Activated naive CD4-positive, alpha-beta T cell treated with anti-CD3 and anti-CD28 coated beads, Interleukin-2, amount 10 ng/mL, durations not matched to agents 7 days and 5 days (primary cell): ENCODE results near the gene CERS6.

Source experiments
- CTCF ChIA-PET: fragments of 350-600 bp; sonication (Branson Sonifier 250); formaldehyde crosslinking; loops from one replicate; lab custom pipeline; 2021; ENCODE audit warnings: antibody characterized with exemption; lab: Charles Lee
- DNase-seq: peaks from one replicate; pipeline ENCODE4 v3.0.0-alpha.2; 2020
- H3K27ac Mint-ChIP-seq: one replicate; pipeline ENCODE4 v1.8.0; 2021; ENCODE audit warnings: mild to moderate bottlenecking, moderate library complexity, mixed read lengths
- H3K27me3 Mint-ChIP-seq: one replicate; pipeline ENCODE4 v1.8.0; 2021; ENCODE audit warnings: mild to moderate bottlenecking, mixed read lengths
- H3K36me3 Mint-ChIP-seq: one replicate; pipeline ENCODE4 v1.8.0; 2021; ENCODE audit warnings: mixed read lengths
- H3K4me1 Mint-ChIP-seq: one replicate; pipeline ENCODE4 v1.8.0; 2021; ENCODE audit warnings: mixed read lengths
- H3K4me3 Mint-ChIP-seq: one replicate; pipeline ENCODE4 v1.8.0; 2021; ENCODE audit warnings: mild to moderate bottlenecking, moderate library complexity, mixed read lengths
- H3K9me3 Mint-ChIP-seq: one replicate; pipeline ENCODE4 v1.8.0; 2021; ENCODE audit warnings: mixed read lengths

The CERS6 gene

GRCh38 chr2:168726375-168726774 is 270.3 kb downstream of the CERS6 start:
- H3K27me3 Mint-ChIP-seq = no peaks in the 10 kb centered on the region
- no peak overlapping the region for H3K4me3 Mint-ChIP-seq
- CTCF ChIA-PET = no interaction called here
- H3K36me3 Mint-ChIP-seq = peaks cover 5% of the 10 kb centered on the region
- no peaks in the 10 kb centered on the region for H3K4me1 Mint-ChIP-seq
- no peak for DNase-seq
- H3K9me3 Mint-ChIP-seq = no peaks in the 10 kb centered on the region
- H3K27ac Mint-ChIP-seq = no peak overlapping the region

DNA sequence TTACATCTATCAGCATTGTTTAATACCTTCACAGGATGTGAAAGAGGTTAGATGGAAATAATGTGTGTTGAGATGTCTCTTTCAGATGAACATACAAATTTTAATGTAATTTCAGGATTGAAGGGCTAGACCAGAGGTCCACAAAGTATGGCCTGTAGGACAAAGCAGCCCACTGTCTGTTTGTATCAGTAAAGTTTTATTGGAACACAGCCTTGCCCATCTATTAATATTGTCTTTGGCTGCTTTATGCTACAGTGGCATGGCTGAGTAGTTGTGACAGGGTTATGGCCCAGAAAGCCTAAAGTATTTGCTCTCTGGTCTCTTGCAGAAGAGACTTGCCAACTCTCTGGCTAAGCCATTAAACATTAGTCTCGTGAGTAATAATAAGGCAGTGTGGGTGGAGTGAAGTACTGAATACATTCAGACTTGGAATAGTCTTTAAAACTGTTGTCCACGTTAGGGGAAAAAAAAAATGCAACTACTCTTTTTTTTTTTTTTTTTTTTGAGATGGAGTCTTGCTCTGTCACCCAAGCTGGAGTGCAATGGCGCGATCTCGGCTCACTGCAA is 271.9 kb downstream of the CERS6 start:
- no peak overlapping the region for H3K27ac Mint-ChIP-seq
- CTCF ChIA-PET = no interaction called here

GRCh38 chr2:168729455-168729854 is 273.4 kb downstream of the CERS6 start:
- no peak for DNase-seq
- Mint-ChIP-seq H3K9me3 (no peaks in the 10 kb centered on the region), H3K4me1 (no peaks in the 10 kb centered on the region), H3K27me3 (no peaks in the 10 kb centered on the region), H3K36me3 (peaks cover 2% of the 10 kb centered on the region), H3K4me3 (no peak overlapping the region), H3K27ac (no peak overlapping the region)
- CTCF ChIA-PET = no interaction called here

More for the DNA sequence above, 271.9 kb downstream of the CERS6 start:
- H3K9me3 Mint-ChIP-seq = no peaks in the 10 kb centered on the region
- no peak overlapping the region for H3K4me3 Mint-ChIP-seq
- no peak for DNase-seq
- peaks cover 5% of the 10 kb centered on the region for H3K36me3 Mint-ChIP-seq
- no peaks in the 10 kb centered on the region for H3K4me1 Mint-ChIP-seq
- no peaks in the 10 kb centered on the region for H3K27me3 Mint-ChIP-seq

GRCh38 chr2:168730344-168730743 is 274.3 kb downstream of the CERS6 start:
- Mint-ChIP-seq H3K27ac (no peak overlapping the region), H3K4me1 (no peaks in the 10 kb centered on the region), H3K27me3 (no peaks in the 10 kb centered on the region), H3K9me3 (no peaks in the 10 kb centered on the region), H3K4me3 (no peak overlapping the region), H3K36me3 (peaks cover 2% of the 10 kb centered on the region)
- CTCF ChIA-PET = no interaction called here
- DNase-seq = no peak

- Mint-ChIP-seq H3K27me3 (no peaks in the 10 kb centered on the region), H3K36me3 (peaks cover 2% of the 10 kb centered on the region), H3K4me3 (no peak overlapping the region), H3K27ac (no peak overlapping the region), H3K4me1 (no peaks in the 10 kb centered on the region), H3K9me3 (no peaks in the 10 kb centered on the region)
- DNase-seq = no peak
- CTCF ChIA-PET = no interaction called here
Observed at GRCh38 chr2:168731002-168731401, 274.9 kb downstream of the CERS6 start.

GRCh38 chr2:168731616-168732015 is 275.5 kb downstream of the CERS6 start:
- H3K4me1 Mint-ChIP-seq = no peaks in the 10 kb centered on the region
- no peaks in the 10 kb centered on the region for H3K27me3 Mint-ChIP-seq
- DNase-seq = no peak
- H3K36me3 Mint-ChIP-seq = peaks cover 2% of the 10 kb centered on the region
- H3K27ac Mint-ChIP-seq = no peak overlapping the region
- no peak overlapping the region for H3K4me3 Mint-ChIP-seq
- CTCF ChIA-PET = no interaction called here
- H3K9me3 Mint-ChIP-seq = no peaks in the 10 kb centered on the region

- Mint-ChIP-seq H3K27ac (no peak overlapping the region), H3K4me3 (no peak overlapping the region), H3K9me3 (no peaks in the 10 kb centered on the region), H3K36me3 (peaks cover 2% of the 10 kb centered on the region), H3K4me1 (no peaks in the 10 kb centered on the region), H3K27me3 (no peaks in the 10 kb centered on the region)
- DNase-seq = no peak
- CTCF ChIA-PET = no interaction called here
Observed at GRCh38 chr2:168732100-168732499, 276.0 kb downstream of the CERS6 start.

GRCh38 chr2:168732506-168732905 is 276.4 kb downstream of the CERS6 start:
- H3K27me3 Mint-ChIP-seq = no peaks in the 10 kb centered on the region
- peaks cover 2% of the 10 kb centered on the region for H3K36me3 Mint-ChIP-seq
- no peak for DNase-seq
- CTCF ChIA-PET = no interaction called here
- H3K4me1 Mint-ChIP-seq = no peaks in the 10 kb centered on the region
- no peak overlapping the region for H3K27ac Mint-ChIP-seq
- H3K4me3 Mint-ChIP-seq = no peak overlapping the region
- H3K9me3 Mint-ChIP-seq = no peaks in the 10 kb centered on the region

- no peaks in the 10 kb centered on the region for H3K36me3 Mint-ChIP-seq
- DNase-seq = no peak
- no peaks in the 10 kb centered on the region for H3K9me3 Mint-ChIP-seq
- no peak overlapping the region for H3K27ac Mint-ChIP-seq
- H3K4me1 Mint-ChIP-seq = peaks cover 6% of the 10 kb centered on the region
- CTCF ChIA-PET = no interaction called here
- H3K27me3 Mint-ChIP-seq = no peaks in the 10 kb centered on the region
- no peak overlapping the region for H3K4me3 Mint-ChIP-seq
Observed at GRCh38 chr2:168734199-168734760, 278.2 kb downstream of the CERS6 start.

DNA sequence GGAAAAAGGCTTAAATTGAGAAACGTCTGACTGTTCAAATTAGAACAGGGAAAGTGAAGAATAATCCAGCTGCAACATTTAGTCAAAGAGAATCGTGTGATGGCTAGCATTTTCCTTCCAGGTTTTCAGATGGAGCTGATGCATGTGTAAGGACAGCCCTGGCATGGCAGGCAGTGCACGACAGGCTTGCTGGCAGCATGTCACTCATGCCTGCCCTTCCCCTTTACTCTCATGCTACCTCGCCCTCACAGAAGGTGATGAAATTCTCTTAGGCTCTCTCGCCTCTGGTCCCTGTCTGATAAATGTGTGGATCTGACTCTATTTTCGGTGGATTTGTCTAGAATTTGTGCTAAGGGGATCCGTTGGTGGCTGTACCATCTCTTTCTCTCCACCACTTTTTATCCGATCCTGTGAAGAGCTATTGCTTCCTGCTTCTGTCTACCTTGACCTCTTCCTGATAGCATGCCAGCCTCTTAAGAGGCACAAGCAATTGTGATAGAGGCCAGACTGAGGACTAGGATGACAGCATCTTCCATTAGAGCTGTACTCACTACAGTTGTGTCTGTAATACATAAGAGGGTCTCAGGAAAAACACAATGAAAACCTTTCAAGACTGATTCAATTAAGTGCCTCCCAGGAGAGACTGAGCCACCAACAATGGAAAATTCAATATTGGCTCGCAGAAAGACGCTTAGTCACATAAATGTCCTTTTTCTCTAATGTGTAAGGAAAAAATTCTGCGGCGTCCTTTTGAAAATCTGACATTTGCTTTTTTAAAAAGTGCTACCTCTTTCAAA is 280.8 kb downstream of the CERS6 start:
- peaks cover 6% of the 10 kb centered on the region for H3K4me1 Mint-ChIP-seq
- CTCF ChIA-PET = no interaction called here
- DNase-seq = no peak
- no peak overlapping the region for H3K27ac Mint-ChIP-seq
- no peaks in the 10 kb centered on the region for H3K27me3 Mint-ChIP-seq
- H3K4me3 Mint-ChIP-seq = no peak overlapping the region
- H3K9me3 Mint-ChIP-seq = no peaks in the 10 kb centered on the region
- H3K36me3 Mint-ChIP-seq = no peaks in the 10 kb centered on the region

DNA sequence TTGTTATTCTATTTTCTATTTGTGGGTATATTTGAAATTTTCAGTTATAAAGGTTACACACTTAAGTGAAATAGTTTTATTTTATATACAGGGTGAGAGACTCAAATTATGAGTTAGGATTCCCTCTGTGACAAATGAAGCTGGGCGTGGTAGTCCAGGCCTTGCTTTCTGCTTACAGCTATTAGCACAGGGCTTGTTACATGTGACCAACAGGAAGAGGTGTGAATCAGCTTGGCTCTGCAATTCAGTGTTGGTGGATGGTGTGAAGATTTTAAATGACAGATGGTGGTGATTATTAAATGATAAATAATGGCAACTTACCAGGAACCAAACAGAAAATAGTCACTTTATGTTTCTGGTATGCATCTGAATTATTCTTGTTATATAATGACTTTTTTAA is 282.0 kb downstream of the CERS6 start:
- DNase-seq = no peak

DNA sequence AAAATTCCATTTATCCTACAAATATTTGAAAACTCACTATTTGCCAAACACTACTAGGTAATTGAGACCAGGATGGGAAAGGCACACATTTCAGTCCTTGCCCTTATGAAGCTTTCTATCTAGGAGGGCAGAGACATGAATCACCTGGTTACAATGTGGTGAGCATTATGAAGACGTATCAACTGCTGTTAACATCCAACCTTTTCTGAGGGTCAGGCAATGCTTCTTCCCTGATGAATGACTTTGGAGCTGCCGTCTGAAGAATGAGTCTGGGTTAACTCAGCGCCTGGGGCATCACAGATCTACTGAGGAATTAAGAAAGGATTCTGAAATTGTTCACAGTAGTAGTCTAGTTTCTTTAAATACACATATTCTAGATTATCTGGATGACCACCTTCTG is 284.3 kb downstream of the CERS6 start:
- Mint-ChIP-seq H3K4me1 (peaks cover 6% of the 10 kb centered on the region), H3K27ac (no peak overlapping the region), H3K9me3 (no peaks in the 10 kb centered on the region), H3K4me3 (no peak overlapping the region), H3K27me3 (no peaks in the 10 kb centered on the region), H3K36me3 (no peaks in the 10 kb centered on the region)
- no peak for DNase-seq
- CTCF ChIA-PET = no interaction called here

More for the DNA sequence above, 282.0 kb downstream of the CERS6 start:
- CTCF ChIA-PET = no interaction called here
- Mint-ChIP-seq H3K27ac (no peak overlapping the region), H3K36me3 (no peaks in the 10 kb centered on the region), H3K4me1 (peaks cover 6% of the 10 kb centered on the region), H3K27me3 (no peaks in the 10 kb centered on the region), H3K4me3 (no peak overlapping the region), H3K9me3 (no peaks in the 10 kb centered on the region)

DNA sequence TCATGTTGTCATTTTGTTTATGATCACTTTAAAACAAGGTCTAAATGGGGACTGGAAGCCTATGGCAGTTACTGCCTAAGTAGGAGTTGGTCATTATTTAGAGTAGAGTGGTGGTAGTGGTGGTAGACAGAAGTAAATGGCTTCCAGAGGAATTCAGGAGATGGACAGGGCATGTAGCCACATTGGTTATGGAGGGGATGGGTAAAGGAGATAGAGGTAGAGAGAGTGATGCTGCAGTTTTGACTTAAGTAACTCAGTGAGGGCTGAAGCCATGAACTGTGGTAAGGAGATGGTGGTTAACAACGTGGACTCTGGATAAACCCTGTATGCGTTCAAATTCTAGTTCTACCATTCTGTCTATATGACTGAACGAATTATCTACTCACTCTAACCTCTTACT is 284.7 kb downstream of the CERS6 start:
- CTCF ChIA-PET = no interaction called here
- H3K4me1 Mint-ChIP-seq = peaks cover 6% of the 10 kb centered on the region
- no peak for DNase-seq
- no peaks in the 10 kb centered on the region for H3K27me3 Mint-ChIP-seq
- H3K36me3 Mint-ChIP-seq = peaks cover 1% of the 10 kb centered on the region
- no peak overlapping the region for H3K27ac Mint-ChIP-seq
- H3K9me3 Mint-ChIP-seq = no peaks in the 10 kb centered on the region
- no peak overlapping the region for H3K4me3 Mint-ChIP-seq

DNA sequence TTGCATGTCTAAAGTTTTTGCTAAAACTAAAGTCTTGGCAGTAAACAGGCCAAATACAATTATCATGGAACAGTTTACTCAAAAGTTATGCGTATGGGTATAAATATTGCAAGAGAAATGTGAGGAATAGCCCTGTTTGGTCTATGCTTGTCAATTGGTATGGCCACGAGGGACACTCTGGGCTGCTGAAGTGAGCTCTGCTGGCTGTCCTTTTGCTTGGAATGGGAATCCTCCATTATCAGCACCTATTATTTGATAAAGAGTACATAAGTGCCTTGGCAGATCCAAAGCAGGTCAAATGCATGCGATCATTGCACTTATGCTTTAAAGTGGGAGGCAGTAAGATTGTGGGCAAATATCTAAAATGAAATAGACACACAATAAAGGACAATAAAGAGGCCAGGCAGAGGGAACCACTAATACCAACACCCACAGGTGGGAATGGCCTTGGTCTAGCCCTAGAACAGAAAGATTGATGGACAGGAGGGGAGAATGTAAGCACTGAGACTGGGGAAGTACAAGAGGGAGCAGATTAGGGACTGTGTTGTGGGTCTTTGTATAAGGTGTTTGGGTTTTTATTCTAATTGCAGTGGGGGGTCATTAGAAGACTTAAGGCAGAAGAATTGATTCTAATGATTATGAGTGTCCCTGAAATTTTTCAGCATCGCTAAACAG is 286.3 kb downstream of the CERS6 start:
- H3K36me3 Mint-ChIP-seq = peaks cover 4% of the 10 kb centered on the region
- peaks cover 6% of the 10 kb centered on the region for H3K4me1 Mint-ChIP-seq
- no peak for DNase-seq
- no peaks in the 10 kb centered on the region for H3K27me3 Mint-ChIP-seq
- CTCF ChIA-PET = no interaction called here
- no peak overlapping the region for H3K27ac Mint-ChIP-seq
- no peak overlapping the region for H3K4me3 Mint-ChIP-seq
- H3K9me3 Mint-ChIP-seq = no peaks in the 10 kb centered on the region
